Heart left ventricle (tissue), 16 donors: ENCODE data around the gene RHOC. TPM values are rescaled to one million over a fixed set of nuclear protein-coding genes. Genes with fewer than 3 reads are reported as not detected.
A peak's percentile ranks its signal among the peaks of the same experiment; 100 is the strongest.

Experiments used
- ATAC-seq, 4 donors: fragments of 200-7000 bp; cut with Tn5 transposase; one replicate each; pipeline ENCODE4 v1.9.1; 2020 to 2022; ENCODE audit warnings: moderate library complexity in 4 of 4, mild to moderate bottlenecking in 3 of 4, moderate number of reproducible peaks in 1 of 4
- DNase-seq, 5 donors: peaks; one replicate each; pipeline ENCODE4 v3.0.0-alpha.2; 2020
- H3K27ac ChIP-seq, 12 donors: fragments of 200-600 bp; sonication (generic) in 4 of 12; one replicate each; pipeline versions ENCODE4 v1.5.0 to v1.8.0; 2016 to 2022; ENCODE audit warnings: mild to moderate bottlenecking in 2 of 12
- H3K27me3 ChIP-seq, 9 donors: fragments of 200-600 bp; sonication (generic) in 2 of 9; one replicate each; pipeline versions ENCODE4 v1.5.1 to v1.8.0; 2016 to 2022; ENCODE audit warnings: mild to moderate bottlenecking in 3 of 9
- H3K36me3 ChIP-seq, 9 donors: fragments of 200-600 bp; sonication (generic) in 2 of 9; one replicate each; pipeline versions ENCODE4 v1.5.0 to v1.8.0; 2018 to 2022; ENCODE audit warnings: mild to moderate bottlenecking in 2 of 9
- H3K4me1 ChIP-seq, 12 donors: fragments of 200-600 bp; sonication (generic) in 4 of 12; one replicate each; pipeline versions ENCODE4 v1.5.0 to v1.8.0; 2016 to 2022; ENCODE audit warnings: mild to moderate bottlenecking in 3 of 12
- H3K4me3 ChIP-seq, 12 donors: fragments of 200-600 bp; sonication (generic) in 4 of 12; one replicate each; pipeline versions ENCODE4 v1.5.0 to v1.8.0; 2017 to 2022; ENCODE audit warnings: mild to moderate bottlenecking in 9 of 12, moderate library complexity in 4 of 12
- H3K9me3 ChIP-seq, 12 donors: fragments of 200-600 bp; sonication (generic) in 4 of 12; one replicate each; pipeline versions ENCODE4 v1.5.0 to v1.8.0; 2016 to 2022; ENCODE audit warnings: mild to moderate bottlenecking in 1 of 12
- CTCF ChIP-seq, 12 donors: fragments of 200-600 bp; sonication (generic) in 4 of 12; IDR thresholded peaks; one replicate each; pipeline versions ENCODE4 v1.5.0 to v1.8.0; 2018 to 2022; ENCODE audit warnings: antibody characterized with exemption in 12 of 12, mild to moderate bottlenecking in 5 of 12
- POLR2A ChIP-seq, 2 donors: fragments of 450-650 bp; IDR thresholded peaks; one replicate each; pipeline ENCODE4 v1.6.1; 2017; ENCODE audit warnings: antibody characterized with exemption in 2 of 2, mild to moderate bottlenecking in 2 of 2, moderate library complexity in 2 of 2
- WGBS, 4 donors: extraction: QIAGEN DNeasy Blood & Tissue Kit in 2 of 4; methylation state at CpG; one replicate each; pipeline versions ENCODE4 v1.1.5 to v1.1.7; 2013 to 2018; 5-methylcytosine and 5-hydroxymethylcytosine counted together
- intact Hi-C, 10 donors: fragments of 100-400 bp; cut with DNase I; formaldehyde crosslinking; loops; one replicate each; pipeline versions ENCODE4 v1.11.1 to v1.14.2; 2022
- polyA plus RNA-seq, 2 donors: library from polyadenylated mRNA; stranded (reverse); fragments of 200-250 nt; gene quantifications; one replicate each; pipeline ENCODE4 v1.2.3, GENCODE V29; 2013
- total RNA-seq, 9 donors: library from RNA; depleted of rRNA in 2 of 9; stranded (reverse); fragments of >200 nt in 2 of 9; fragmentation: NEBNext Ultra II Directional in 3 of 9; extraction: Animal tissue kit (Norgen Biotek cat#: 25700) in 3 of 9; gene quantifications; one replicate each; pipeline versions ENCODE4 v1.1.0 to v1.2.4, GENCODE V29; 2016 to 2023
- donor health status: ischemic (EF 13 %, LVEDD 7.1; RV severe dilation, severe dysfunction).
- donor health status: healthy with polysubstance abuse.
- donor health status: DM: no; HTN: yes; CAD: no.
- donor health status: DM: no; HTN: no; CAD: no.
- donor health status: ischemic (EF 25% LVEDD 6.9; RV normal size, moderate dysfunction).
- donor health status: ischemic (EF 25% LVEDD 5.7; RV mildly dilated, moderate dysfunction).
- donor health status: healthy.
- donor health status: DM: yes; HTN: yes; CAD: no.
- donor health status: ischemic (EF 35%, LVEDD 5.7; RV mildly dilated, moderate dysfunction).
- donor health status: nonischemic (EF 11% LVEDD 7.7; RV severe dilation, severe dysfunction).
- donor health status: DM: yes; HTN: yes; CAD: no.
- donor health status: PGD.
- donor health status: ischemic (EF 29% LVEDD 5.4; RV normal size, mild dysfunction).
- donor health status: nonischemic (EF 23%, LVEDD 6.1; RV moderate dilation, normal function).

The RHOC gene
- total and polyA plus RNA-seq, 11 donors: 147 to 443 (median 217) TPM

GRCh38 chr1:112713466-112714312 is 6.8 kb upstream of the RHOC start:
- peaks cover 0 to 4% (median 0%) of the 10 kb centered on the region in 9 donors for H3K36me3 ChIP-seq
- 41 to 45% (median 44%) methylated on average over 12 to 14 of the region's 14 CpGs for WGBS, 4 donors

DNA sequence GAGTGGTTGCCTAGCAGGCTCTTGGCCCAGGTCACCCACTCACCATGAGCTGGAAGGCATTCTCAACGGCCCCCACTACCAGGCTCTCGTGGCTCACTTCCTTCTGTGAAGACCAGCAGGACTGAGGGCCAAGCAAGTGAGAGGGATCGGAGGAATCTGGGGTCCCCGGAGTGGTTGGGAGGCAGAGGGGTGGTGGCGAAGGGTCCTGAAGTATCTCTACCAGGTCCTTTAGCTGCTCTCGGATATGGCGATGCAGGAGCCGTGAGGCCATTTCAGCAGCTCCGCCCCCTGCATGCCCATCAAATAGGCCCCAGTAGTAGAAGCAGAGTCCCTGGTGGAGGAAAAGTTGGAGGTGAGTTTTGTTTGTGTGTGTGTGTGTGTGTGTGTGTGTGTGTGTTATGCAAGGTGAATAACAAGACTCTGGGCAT is 5.8 kb upstream of the RHOC start:
- H3K27me3 ChIP-seq: no peaks in the 10 kb centered on the region
- H3K9me3 ChIP-seq: no peaks in the 10 kb centered on the region
- WGBS, 4 donors: 86 to 92% (median 88%) methylated on average over 8 to 9 of the region's 9 CpGs
- DNase-seq (no peak), ATAC-seq (no peak)
- peaks cover 0 to 4% (median 0%) of the 10 kb centered on the region in 9 donors for H3K36me3 ChIP-seq
- TF ChIP-seq POLR2A (IDR thresholded peaks at IDR 0.05) (no peak), CTCF (IDR thresholded peaks at IDR 0.05) (no peak)
- no peak overlapping the region for H3K4me3 ChIP-seq
- intact Hi-C loops: loop anchor here in 5 of 10 donors (2.0 to 10.0 kb wide), 5 partner anchors 38 to 962 kb away; partner anchors contain the start of genes LRIG2 (in 5 of the 5) and MOV10 (in 1 of the 5)
- H3K4me1 ChIP-seq: peaks cover 0 to 29% (median 19%) of the 10 kb centered on the region in 12 donors
- H3K27ac ChIP-seq: no peak overlapping the region

More at GRCh38 chr1:112713466-112714312, 6.8 kb upstream of the RHOC start:
- intact Hi-C loops: loop anchor here in 5 of 10 donors (2.0 to 10.0 kb wide), 5 partner anchors 39 to 961 kb away; partner anchors contain the start of genes LRIG2 (in 5 of the 5) and MOV10 (in 1 of the 5)
- no peak for ATAC-seq
- Histone ChIP-seq H3K4me3 (peak overlapping the region; percentile 40 to 93 (median 70)), H3K27me3 (peaks cover 0 to 2% (median 0%) of the 10 kb centered on the region in 9 donors), H3K4me1 (peaks cover 0 to 31% (median 18%) of the 10 kb centered on the region in 12 donors), H3K27ac (peak overlapping the region in 8 of 12 donors; percentile 23 to 83 (median 51)), H3K9me3 (no peaks in the 10 kb centered on the region)
- DNase-seq: peak in 1 of 5 donors; percentile 72
- no peak for TF ChIP-seq POLR2A (IDR thresholded peaks at IDR 0.05)
- no peak for TF ChIP-seq CTCF (IDR thresholded peaks at IDR 0.05)

GRCh38 chr1:112712191-112712590 is 5.3 kb upstream of the RHOC start:
- no peaks in the 10 kb centered on the region for H3K27me3 ChIP-seq
- no peak overlapping the region for H3K27ac ChIP-seq
- no peaks in the 10 kb centered on the region for H3K9me3 ChIP-seq
- DNase-seq (no peak), ATAC-seq (no peak)
- H3K4me1 ChIP-seq: peaks cover 0 to 34% (median 23%) of the 10 kb centered on the region in 12 donors
- no peak overlapping the region for H3K4me3 ChIP-seq
- 88 to 98% (median 93%) methylated on average over 6 to 7 of the region's 7 CpGs for WGBS, 4 donors
- H3K36me3 ChIP-seq: peaks cover 0 to 4% (median 0%) of the 10 kb centered on the region in 9 donors
- TF ChIP-seq CTCF (IDR thresholded peaks at IDR 0.05) (no peak), POLR2A (IDR thresholded peaks at IDR 0.05) (no peak)
- intact Hi-C loops: loop anchor here in 5 of 10 donors (2.0 to 10.0 kb wide), 5 partner anchors 37 to 963 kb away; partner anchors contain the start of genes LRIG2 (in 5 of the 5) and MOV10 (in 1 of the 5)

GRCh38 chr1:112711670-112712069 is 4.7 kb upstream of the RHOC start:
- intact Hi-C loops: loop anchor here in 5 of 10 donors (2.0 to 10.0 kb wide), 5 partner anchors 37 to 963 kb away; partner anchors contain the start of genes LRIG2 (in 5 of the 5) and MOV10 (in 1 of the 5)
- no peak for TF ChIP-seq POLR2A (IDR thresholded peaks at IDR 0.05)
- TF ChIP-seq CTCF (IDR thresholded peaks at IDR 0.05): no peak
- no peak overlapping the region for H3K27ac ChIP-seq
- ATAC-seq (no peak), DNase-seq (no peak)
- H3K36me3 ChIP-seq: peaks cover 0 to 4% (median 0%) of the 10 kb centered on the region in 9 donors
- no peaks in the 10 kb centered on the region for H3K27me3 ChIP-seq
- WGBS, 4 donors: 74 to 80% (median 77%) methylated on average over 11 of the region's 11 CpGs
- H3K4me1 ChIP-seq: peaks cover 0 to 34% (median 23%) of the 10 kb centered on the region in 12 donors
- H3K9me3 ChIP-seq: no peaks in the 10 kb centered on the region
- no peak overlapping the region for H3K4me3 ChIP-seq
